ENCODE results near the gene ZNFX1.
"Not testable (repeated sequence)": the region's sequence is repeated elsewhere in the genome, so short reads cannot be mapped to it uniquely, and the experiment has no call there.

The ZNFX1 gene

GRCh38 chr20:49278036-49278817 is at the start of gene ZNFX1:
ZNFX1 (minus strand) TSS chr20:49278057; CDS start chr20:49275839, 2,218 bp downstream.
- peak; percentile 98 for DNase-seq

- no peak for DNase-seq
Observed at GRCh38 chr20:49326026-49326425, 48.2 kb upstream of the ZNFX1 start.

GRCh38 chr20:49324306-49324705 is 46.4 kb upstream of the ZNFX1 start:
- DNase-seq, result no peak

GRCh38 chr20:49323622-49324238 is 45.9 kb upstream of the ZNFX1 start:
- DNase-seq, result peak; percentile 43

GRCh38 chr20:49320460-49320859 is 42.6 kb upstream of the ZNFX1 start:
- no peak for DNase-seq

- no peak for DNase-seq
Observed at GRCh38 chr20:49319208-49319809, 41.5 kb upstream of the ZNFX1 start.

- no peak for DNase-seq
Observed at GRCh38 chr20:49318430-49319207, 40.8 kb upstream of the ZNFX1 start.

GRCh38 chr20:49318091-49318429 is 40.2 kb upstream of the ZNFX1 start:
- no peak for DNase-seq

GRCh38 chr20:49316704-49317103 is 38.8 kb upstream of the ZNFX1 start:
- DNase-seq, result no peak

GRCh38 chr20:49315580-49315979 is 37.7 kb upstream of the ZNFX1 start:
- no peak for DNase-seq

GRCh38 chr20:49314052-49314451 is 36.2 kb upstream of the ZNFX1 start:
- DNase-seq, result not testable (repeated sequence)

- no peak for DNase-seq
Observed at GRCh38 chr20:49313283-49313682, 35.4 kb upstream of the ZNFX1 start.

GRCh38 chr20:49312661-49313060 is 34.8 kb upstream of the ZNFX1 start:
- DNase-seq, result no peak

- no peak for DNase-seq
Observed at GRCh38 chr20:49310705-49311104, 32.8 kb upstream of the ZNFX1 start.

- DNase-seq, result no peak
Observed at GRCh38 chr20:49308875-49309274, 31.0 kb upstream of the ZNFX1 start.

GRCh38 chr20:49306903-49307620 is 29.2 kb upstream of the ZNFX1 start:
- DNase-seq, result no peak

GRCh38 chr20:49303065-49303552 is 25.3 kb upstream of the ZNFX1 start:
- DNase-seq, result no peak

GRCh38 chr20:49297605-49298530 is 20.0 kb upstream of the ZNFX1 start:
- peak; percentile 73 for DNase-seq

GRCh38 chr20:49294002-49294654 is 16.3 kb upstream of the ZNFX1 start:
- not testable (repeated sequence) for DNase-seq

GRCh38 chr20:49293122-49293521 is 15.3 kb upstream of the ZNFX1 start:
- no peak for DNase-seq

- no peak for DNase-seq
Observed at GRCh38 chr20:49292010-49292409, 14.2 kb upstream of the ZNFX1 start.

Measured in NK-92 treated with Interleukin-12 subunit alpha and Interleukin-12 subunit beta, amount 100 ng/mL, for 24 hours (cell line).